Astrocyte (in vitro differentiated cells and primary cell): ENCODE measurements around the gene UGT1A3. TPM values are rescaled to one million over a fixed set of nuclear protein-coding genes. Genes with fewer than 3 reads are reported as not detected.

ENCODE experiments used
- DNase-seq: peaks from one replicate; pipeline ENCODE4 v3.0.0-alpha.2; 2010; ENCODE audit warnings: low read depth
- FAIRE-seq: peaks from 2 replicates; lab custom pipeline; 2011; peaks lifted over from hg19 to GRCh38; lab: Jason Lieb, UNC
- H2AFZ ChIP-seq: 2 replicates; pipeline ENCODE4 v1.6.0; 2012; ENCODE audit warnings: low read depth, low read length, inconsistent platforms
- H3K27ac ChIP-seq: 2 replicates; pipeline ENCODE4 v1.5.1; 2011; ENCODE audit warnings: low read depth, low read length, inconsistent platforms
- H3K27me3 ChIP-seq: 2 replicates; pipeline ENCODE4 v1.6.0; 2011; ENCODE audit warnings: low read length, inconsistent platforms; ENCODE audit not compliant: insufficient read depth
- H3K36me3 ChIP-seq: 2 replicates; pipeline ENCODE4 v1.5.1; 2011; ENCODE audit warnings: low read length, inconsistent platforms; ENCODE audit not compliant: insufficient read depth
- H3K4me1 ChIP-seq: 2 replicates; pipeline ENCODE4 v1.5.1; 2011; ENCODE audit warnings: low read length, inconsistent platforms; ENCODE audit not compliant: insufficient read depth
- H3K4me2 ChIP-seq: 2 replicates; pipeline ENCODE4 v1.6.0; 2012; ENCODE audit warnings: low read length, inconsistent platforms
- H3K4me3 ChIP-seq: 2 replicates; pipeline ENCODE4 v1.5.1; 2011; ENCODE audit warnings: low read depth, mild to moderate bottlenecking, low read length, inconsistent platforms; ENCODE audit not compliant: insufficient read depth
- H3K79me2 ChIP-seq: 2 replicates; pipeline ENCODE4 v1.6.0; 2012; ENCODE audit warnings: mild to moderate bottlenecking, low read length, inconsistent platforms; ENCODE audit not compliant: insufficient read depth
- H3K9ac ChIP-seq: 2 replicates; pipeline ENCODE4 v1.6.0; 2012; ENCODE audit warnings: mild to moderate bottlenecking, low read length, inconsistent platforms
- H3K9me3 ChIP-seq: 2 replicates; pipeline ENCODE4 v1.5.1; 2012; ENCODE audit warnings: low read depth, mild to moderate bottlenecking, low read length, inconsistent platforms; ENCODE audit not compliant: insufficient read depth
- H4K20me1 ChIP-seq: 2 replicates; pipeline ENCODE4 v1.6.0; 2012; ENCODE audit warnings: low read length, inconsistent platforms; ENCODE audit not compliant: insufficient read depth
- H3K27ac Mint-ChIP-seq: one replicate; pipeline ENCODE4 v1.8.0; 2021; ENCODE audit warnings: mild to moderate bottlenecking, mixed read lengths; ENCODE audit not compliant: unreplicated experiment
- H3K27me3 Mint-ChIP-seq: one replicate; pipeline ENCODE4 v1.8.0; 2021; ENCODE audit warnings: low read depth, mixed read lengths; ENCODE audit not compliant: unreplicated experiment
- H3K36me3 Mint-ChIP-seq: one replicate; pipeline ENCODE4 v1.8.0; 2021; ENCODE audit warnings: low read depth, mixed read lengths; ENCODE audit not compliant: unreplicated experiment
- H3K4me1 Mint-ChIP-seq: one replicate; pipeline ENCODE4 v1.8.0; 2021; ENCODE audit warnings: low read depth, mixed read lengths; ENCODE audit not compliant: unreplicated experiment
- H3K4me3 Mint-ChIP-seq: one replicate; pipeline ENCODE4 v1.8.0; 2021; ENCODE audit warnings: mild to moderate bottlenecking, moderate library complexity, mixed read lengths; ENCODE audit not compliant: unreplicated experiment
- H3K9me3 Mint-ChIP-seq: one replicate; pipeline ENCODE4 v1.8.0; 2021; ENCODE audit warnings: mild to moderate bottlenecking, mixed read lengths; ENCODE audit not compliant: unreplicated experiment
- CTCF ChIP-seq: IDR thresholded peaks from 2 replicates; pipeline ENCODE4 v1.5.1; 2011; ENCODE audit warnings: low read depth, mild to moderate bottlenecking, inconsistent platforms, low read length, moderate library complexity; ENCODE audit not compliant: insufficient read depth
- EZH2 ChIP-seq: IDR thresholded peaks from 2 replicates; pipeline ENCODE4 v1.6.1; 2012; ENCODE audit warnings: mild to moderate bottlenecking, low read length, inconsistent platforms; ENCODE audit not compliant: insufficient read depth
- total RNA-seq: library from RNA; stranded (reverse); gene quantifications from 2 replicates; pipeline ENCODE4 v1.2.1, GENCODE V29; 2021

UGT1A3 gene
- total RNA-seq, 1 donor from 2014 or later = not detected

- H3K4me1 ChIP-seq = peaks cover under 1% of the 10 kb centered on the region
- no peaks in the 10 kb centered on the region for H3K79me2 ChIP-seq
- TF ChIP-seq EZH2 = no peak
- no peak for TF ChIP-seq CTCF
- no peak within 1 kb of the TSS for H3K4me3 ChIP-seq
- Mint-ChIP-seq H3K4me1 (no peaks in the 10 kb centered on the region), H3K27ac (no peak within 1 kb of the TSS), H3K4me3 (no peak within 1 kb of the TSS), H3K36me3 (no peaks in the 10 kb centered on the region), H3K9me3 (no peaks in the 10 kb centered on the region), H3K27me3 (peaks cover 3% of the 10 kb centered on the region)
- no peaks in the 10 kb centered on the region for H3K9me3 ChIP-seq
- no peak within 1 kb of the TSS for H2AFZ ChIP-seq
- no peaks in the 10 kb centered on the region for H4K20me1 ChIP-seq
- no peaks in the 10 kb centered on the region for H3K36me3 ChIP-seq
- no peak for DNase-seq
- no peak within 1 kb of the TSS for H3K4me2 ChIP-seq
- H3K27ac ChIP-seq = no peak within 1 kb of the TSS
- FAIRE-seq = no peak
- H3K27me3 ChIP-seq = no peaks in the 10 kb centered on the region
- H3K9ac ChIP-seq = no peak within 1 kb of the TSS
Measured at GRCh38 chr2:233681521-233682099, 47.2 kb upstream of the UGT1A3 start, which contains the start of gene UGT1A7. Gene UGT1A7, plus strand, starts transcription at chr2:233681901. Its CDS starts 37 bp downstream, at chr2:233681938.

GRCh38 chr2:233684640-233685039 lies 44.2 kb upstream of the UGT1A3 start:
- Histone ChIP-seq H3K79me2 (no peaks in the 10 kb centered on the region), H3K36me3 (no peaks in the 10 kb centered on the region), H3K9ac (no peak overlapping the region), H3K27ac (no peak overlapping the region), H3K4me1 (no peaks in the 10 kb centered on the region), H4K20me1 (no peaks in the 10 kb centered on the region), H3K9me3 (no peaks in the 10 kb centered on the region), H3K27me3 (peaks cover 2% of the 10 kb centered on the region), H3K4me3 (no peak overlapping the region), H2AFZ (no peak overlapping the region), H3K4me2 (no peak overlapping the region)
- no peak for DNase-seq
- H3K27ac Mint-ChIP-seq = no peak overlapping the region
- H3K4me1 Mint-ChIP-seq = no peaks in the 10 kb centered on the region
- no peaks in the 10 kb centered on the region for H3K36me3 Mint-ChIP-seq
- H3K27me3 Mint-ChIP-seq = no peaks in the 10 kb centered on the region
- peaks cover 2% of the 10 kb centered on the region for H3K9me3 Mint-ChIP-seq
- no peak for FAIRE-seq
- TF ChIP-seq CTCF (no peak), EZH2 (no peak)
- H3K4me3 Mint-ChIP-seq = no peak overlapping the region

- H3K4me1 Mint-ChIP-seq = no peaks in the 10 kb centered on the region
- H3K9me3 Mint-ChIP-seq = peaks cover 2% of the 10 kb centered on the region
- Histone ChIP-seq H3K4me3 (no peak overlapping the region), H4K20me1 (no peaks in the 10 kb centered on the region), H3K9ac (no peak overlapping the region), H3K27me3 (peaks cover 2% of the 10 kb centered on the region), H3K9me3 (no peaks in the 10 kb centered on the region), H3K79me2 (no peaks in the 10 kb centered on the region), H3K4me1 (no peaks in the 10 kb centered on the region), H2AFZ (no peak overlapping the region), H3K27ac (no peak overlapping the region), H3K36me3 (no peaks in the 10 kb centered on the region), H3K4me2 (no peak overlapping the region)
- peak; percentile 41 for DNase-seq
- H3K27me3 Mint-ChIP-seq = peaks cover 2% of the 10 kb centered on the region
- FAIRE-seq = no peak
- no peak overlapping the region for H3K4me3 Mint-ChIP-seq
- no peak overlapping the region for H3K27ac Mint-ChIP-seq
- TF ChIP-seq EZH2 (no peak), CTCF (no peak)
- H3K36me3 Mint-ChIP-seq = no peaks in the 10 kb centered on the region
Measured at GRCh38 chr2:233686928-233687327, 41.9 kb upstream of the UGT1A3 start.
